Neural crest cell (in vitro differentiated cells): ENCODE data around the gene RGS14. TPM values are rescaled to one million over a fixed set of nuclear protein-coding genes. Genes with fewer than 3 reads are reported as not detected.

Source experiments
- DNase-seq: peaks from one replicate; pipeline ENCODE4 v3.0.0; 2021; ENCODE audit warnings: low read depth, mixed read lengths, low spot score
- H3K27ac Mint-ChIP-seq: one replicate; pipeline ENCODE4 v1.8.0; 2021; ENCODE audit warnings: mild to moderate bottlenecking, mixed read lengths; ENCODE audit not compliant: unreplicated experiment
- H3K27me3 Mint-ChIP-seq: 2 replicates; pipeline ENCODE4 v1.8.0; 2021; ENCODE audit warnings: low read depth, mild to moderate bottlenecking, mixed read lengths
- H3K36me3 Mint-ChIP-seq: 2 replicates; pipeline ENCODE4 v1.8.0; 2021; ENCODE audit warnings: low read depth, mild to moderate bottlenecking, mixed read lengths
- H3K4me1 Mint-ChIP-seq: 2 replicates; pipeline ENCODE4 v1.8.0; 2021; ENCODE audit warnings: mixed read lengths
- H3K4me3 Mint-ChIP-seq: one replicate; pipeline ENCODE4 v1.8.0; 2021; ENCODE audit warnings: mild to moderate bottlenecking, mixed read lengths
- H3K9me3 Mint-ChIP-seq: 2 replicates; pipeline ENCODE4 v1.8.0; 2021; ENCODE audit warnings: mixed read lengths
- total RNA-seq: library from RNA; stranded (reverse); gene quantifications from 2 replicates; pipeline ENCODE4 v1.2.1, GENCODE V29; 2021
- TF ChIP-seq, protein P1 (sequence below): fragments of 200-600 bp; sonication (generic); conservative IDR thresholded peaks from 2 replicates; pipeline ENCODE4 v1.5.0; 2021; ENCODE audit warnings: antibody characterized with exemption, mild to moderate bottlenecking

The RGS14 gene
- total RNA-seq, 1 donor from 2014 or later = 12.3 TPM

DNA sequence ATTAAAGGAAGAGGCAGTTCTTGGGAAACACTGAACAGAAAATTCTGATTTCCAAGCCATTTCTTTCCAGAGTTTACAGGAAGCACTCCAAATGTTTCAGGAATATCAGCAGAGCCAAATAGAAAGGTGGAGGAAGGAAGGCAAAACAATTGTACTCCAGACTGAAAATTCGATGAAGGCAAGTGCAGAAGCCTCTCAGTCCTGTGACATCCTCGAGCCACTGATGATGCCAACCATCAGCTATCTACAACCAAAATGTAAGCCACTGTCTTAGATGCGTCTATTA, 8.4 kb upstream of the RGS14 start:
- TF ChIP-seq, protein P1, sequence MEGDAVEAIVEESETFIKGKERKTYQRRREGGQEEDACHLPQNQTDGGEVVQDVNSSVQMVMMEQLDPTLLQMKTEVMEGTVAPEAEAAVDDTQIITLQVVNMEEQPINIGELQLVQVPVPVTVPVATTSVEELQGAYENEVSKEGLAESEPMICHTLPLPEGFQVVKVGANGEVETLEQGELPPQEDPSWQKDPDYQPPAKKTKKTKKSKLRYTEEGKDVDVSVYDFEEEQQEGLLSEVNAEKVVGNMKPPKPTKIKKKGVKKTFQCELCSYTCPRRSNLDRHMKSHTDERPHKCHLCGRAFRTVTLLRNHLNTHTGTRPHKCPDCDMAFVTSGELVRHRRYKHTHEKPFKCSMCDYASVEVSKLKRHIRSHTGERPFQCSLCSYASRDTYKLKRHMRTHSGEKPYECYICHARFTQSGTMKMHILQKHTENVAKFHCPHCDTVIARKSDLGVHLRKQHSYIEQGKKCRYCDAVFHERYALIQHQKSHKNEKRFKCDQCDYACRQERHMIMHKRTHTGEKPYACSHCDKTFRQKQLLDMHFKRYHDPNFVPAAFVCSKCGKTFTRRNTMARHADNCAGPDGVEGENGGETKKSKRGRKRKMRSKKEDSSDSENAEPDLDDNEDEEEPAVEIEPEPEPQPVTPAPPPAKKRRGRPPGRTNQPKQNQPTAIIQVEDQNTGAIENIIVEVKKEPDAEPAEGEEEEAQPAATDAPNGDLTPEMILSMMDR = no peak
- Mint-ChIP-seq H3K27ac (no peak overlapping the region), H3K9me3 (no peaks in the 10 kb centered on the region), H3K4me1 (peaks cover 29% of the 10 kb centered on the region), H3K27me3 (peaks cover 2% of the 10 kb centered on the region), H3K4me3 (peak overlapping the region; percentile 99), H3K36me3 (no peaks in the 10 kb centered on the region)
- no peak for DNase-seq

DNA sequence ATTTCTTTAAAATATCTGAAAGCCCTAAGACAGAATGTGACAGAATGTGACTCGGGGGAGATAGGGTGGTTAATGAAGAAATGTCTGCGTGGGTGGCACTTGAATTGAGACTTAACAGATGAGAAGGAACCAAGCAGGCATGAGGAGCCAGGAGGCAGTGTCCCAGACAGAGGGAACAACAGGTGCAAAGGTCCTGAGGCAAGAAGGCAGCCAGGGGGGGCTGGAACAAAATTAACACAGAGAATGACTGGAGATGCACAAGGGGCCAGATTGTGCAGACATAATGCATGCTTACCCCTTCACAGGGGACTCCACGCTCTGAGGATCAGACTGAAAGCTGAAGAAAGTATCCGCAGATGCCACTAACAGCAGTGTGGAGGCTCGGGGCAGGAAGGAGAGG, 8.0 kb upstream of the RGS14 start:
- H3K4me3 Mint-ChIP-seq = peak overlapping the region; percentile 99
- peaks cover 29% of the 10 kb centered on the region for H3K4me1 Mint-ChIP-seq
- TF ChIP-seq, protein P1 = no peak
- H3K9me3 Mint-ChIP-seq = no peaks in the 10 kb centered on the region
- no peaks in the 10 kb centered on the region for H3K36me3 Mint-ChIP-seq
- no peak for DNase-seq
- peak overlapping the region; percentile 20 for H3K27ac Mint-ChIP-seq
- H3K27me3 Mint-ChIP-seq = peaks cover 7% of the 10 kb centered on the region

DNA sequence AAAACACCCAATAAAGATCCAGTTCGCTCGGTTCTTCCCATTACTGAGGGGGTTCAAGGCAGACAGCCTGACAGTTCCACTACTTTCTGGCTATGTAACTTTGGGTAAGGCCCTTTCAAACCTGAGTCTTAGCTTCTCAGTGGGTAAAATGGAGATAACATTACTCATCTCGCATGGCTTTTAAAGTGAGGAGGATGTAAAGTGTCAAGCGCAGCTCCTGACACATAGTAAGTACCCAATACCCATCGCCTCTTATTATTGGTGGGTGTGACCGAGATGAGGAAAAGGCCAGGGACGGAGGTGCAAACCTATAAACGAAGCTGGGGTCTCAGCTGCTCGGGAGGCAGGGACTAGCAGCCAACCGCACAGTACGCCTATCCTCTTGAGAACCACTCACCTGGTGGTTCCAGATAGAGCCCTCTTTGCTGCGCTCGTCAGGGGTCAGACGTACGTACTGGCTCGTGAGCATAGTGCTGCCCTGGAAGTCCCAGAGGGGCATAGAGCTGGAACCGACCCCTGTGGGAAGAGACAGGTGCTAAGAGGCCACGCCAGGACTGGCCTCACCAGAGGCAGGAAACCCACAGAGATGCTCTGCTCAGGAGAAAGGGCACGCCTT, 6.8 kb upstream of the RGS14 start:
- H3K27ac Mint-ChIP-seq = peak overlapping the region; percentile 100
- H3K4me1 Mint-ChIP-seq = peaks cover 29% of the 10 kb centered on the region
- DNase-seq = no peak
- no peaks in the 10 kb centered on the region for H3K9me3 Mint-ChIP-seq
- peak overlapping the region; percentile 99 for H3K4me3 Mint-ChIP-seq
- no peaks in the 10 kb centered on the region for H3K36me3 Mint-ChIP-seq
- TF ChIP-seq, protein P1 = no peak
- H3K27me3 Mint-ChIP-seq = peaks cover 16% of the 10 kb centered on the region

DNA sequence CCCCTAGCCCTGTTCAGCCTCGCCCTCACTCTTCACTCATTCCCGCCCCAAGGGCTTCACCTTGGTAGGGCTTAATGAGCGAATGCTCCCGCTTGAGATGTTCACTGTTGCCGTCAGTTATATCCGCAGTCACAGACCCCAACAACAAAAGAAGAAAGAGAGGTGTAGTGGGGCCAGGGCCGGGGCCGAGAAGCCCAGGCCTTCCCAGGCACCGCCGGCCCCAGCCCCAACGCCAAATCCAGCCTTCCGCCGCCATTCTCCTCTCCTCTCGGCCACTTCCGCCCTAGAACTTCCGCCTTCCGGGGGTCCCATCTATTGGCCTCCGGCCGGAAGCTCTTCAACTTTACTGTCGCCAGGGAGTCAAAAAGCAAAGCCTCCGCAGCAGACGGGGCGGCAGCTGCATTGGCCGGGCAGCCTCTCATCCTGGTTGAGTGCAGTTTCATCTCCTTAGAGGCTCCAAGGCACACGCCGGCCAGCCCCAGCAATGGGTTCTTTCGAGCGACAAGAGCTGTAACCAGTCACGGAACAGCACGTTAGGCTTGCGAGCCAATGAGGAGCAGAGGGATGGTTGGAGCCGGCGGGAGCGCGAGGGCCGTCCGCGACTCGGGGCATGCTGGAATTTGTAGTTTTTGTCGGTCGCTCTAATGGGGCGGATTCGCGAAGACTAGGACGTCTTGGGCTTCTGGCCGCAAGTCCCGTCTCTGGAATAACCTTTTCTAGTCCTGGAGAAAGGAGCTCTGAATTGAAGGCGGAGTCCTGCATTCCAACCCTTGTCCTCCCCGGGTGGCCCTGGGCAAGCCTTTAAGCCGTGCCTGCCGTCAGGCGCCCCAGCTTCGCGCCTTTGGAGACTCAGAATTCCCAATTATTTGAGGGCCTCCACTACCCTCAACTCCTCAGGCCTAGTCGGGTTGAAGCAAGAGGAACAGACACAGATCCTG, 6.1 kb upstream of the RGS14 start, which contains the start of gene LMAN2:
Gene LMAN2, minus strand, starts transcription at position 277 of the 938 bp plus-strand sequence. Its CDS starts 21 bp downstream, at position 256.
- H3K4me3 Mint-ChIP-seq = peak within 1 kb of the TSS; percentile 99
- H3K9me3 Mint-ChIP-seq = no peaks in the 10 kb centered on the region
- H3K36me3 Mint-ChIP-seq = no peaks in the 10 kb centered on the region
- peaks cover 29% of the 10 kb centered on the region for H3K4me1 Mint-ChIP-seq
- TF ChIP-seq, protein P1 = no peak
- peaks cover 24% of the 10 kb centered on the region for H3K27me3 Mint-ChIP-seq
- peak; percentile 83 for DNase-seq
- H3K27ac Mint-ChIP-seq = peak within 1 kb of the TSS; percentile 100

DNA sequence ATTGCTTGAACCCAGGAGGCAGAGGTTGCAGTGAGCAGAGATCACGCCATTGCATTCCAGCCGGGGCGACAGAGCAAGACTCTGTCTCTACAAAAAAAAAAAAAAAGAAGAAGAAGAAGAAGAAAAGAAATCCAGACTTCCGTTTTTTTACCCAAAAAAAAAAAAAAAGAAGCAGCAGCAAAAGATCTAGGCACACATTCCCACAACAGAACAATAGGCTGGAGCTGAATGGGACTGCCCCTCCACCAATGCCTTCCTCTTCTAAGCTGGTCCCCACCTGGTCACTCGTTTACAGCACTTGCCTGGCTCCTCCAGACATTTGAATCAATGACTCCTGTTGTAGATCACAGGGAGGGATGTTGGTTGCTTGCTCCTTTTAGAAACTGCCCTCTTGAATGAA, 4.6 kb upstream of the RGS14 start:
- Mint-ChIP-seq H3K9me3 (no peaks in the 10 kb centered on the region), H3K27me3 (peaks cover 33% of the 10 kb centered on the region), H3K4me1 (peaks cover 34% of the 10 kb centered on the region), H3K36me3 (no peaks in the 10 kb centered on the region), H3K27ac (no peak overlapping the region), H3K4me3 (peak overlapping the region; percentile 72)
- no peak for DNase-seq
- TF ChIP-seq, protein P1 = no peak
